Neuronal stem cell (in vitro differentiated cells): ENCODE results near the gene ITGA4. TPM values are rescaled to one million over a fixed set of nuclear protein-coding genes. Genes with fewer than 3 reads are reported as not detected.

Experiments
- DNase-seq: peaks from one replicate; pipeline ENCODE4 v3.0.0-alpha.2; 2013; ENCODE audit warnings: low spot score
- H2AFZ ChIP-seq: one replicate; pipeline ENCODE4 v1.6.1; 2013; ENCODE audit warnings: mild to moderate bottlenecking, low read length, inconsistent platforms
- H2AK5ac ChIP-seq: 2 replicates; pipeline ENCODE4 v1.6.1; 2013; ENCODE audit warnings: low read depth, mild to moderate bottlenecking, inconsistent platforms, low read length, moderate library complexity, mixed read lengths
- H2BK120ac ChIP-seq: 2 replicates; pipeline ENCODE4 v1.6.1; 2013; ENCODE audit warnings: low read depth, mild to moderate bottlenecking, inconsistent platforms, low read length, moderate library complexity, mixed read lengths
- H2BK12ac ChIP-seq: one replicate; pipeline ENCODE4 v1.6.1; 2013; ENCODE audit warnings: low read length, inconsistent platforms
- H2BK15ac ChIP-seq: 2 replicates; pipeline ENCODE4 v1.6.1; 2013; ENCODE audit warnings: mild to moderate bottlenecking, low read length, inconsistent platforms, mixed read lengths
- H2BK5ac ChIP-seq: one replicate; pipeline ENCODE4 v1.6.1; 2013; ENCODE audit warnings: inconsistent platforms, mild to moderate bottlenecking, low read length, moderate library complexity
- H3K14ac ChIP-seq: one replicate; pipeline ENCODE4 v1.6.1; 2013; ENCODE audit warnings: low read length, inconsistent platforms
- H3K18ac ChIP-seq: 2 replicates; pipeline ENCODE4 v1.6.1; 2013; ENCODE audit warnings: low read length, inconsistent platforms
- H3K23ac ChIP-seq: 2 replicates; pipeline ENCODE4 v1.6.1; 2013; ENCODE audit warnings: low read depth, mild to moderate bottlenecking, mixed read lengths, low read length, inconsistent platforms; ENCODE audit not compliant: poor library complexity
- H3K27ac ChIP-seq: replicated peaks from 3 replicates; pipeline ENCODE4 v1.5.1; 2013; ENCODE audit warnings: low read length, inconsistent platforms
- H3K27me3 ChIP-seq, 3 experiments: 2 replicates each; pipeline ENCODE4 v1.6.1; 2013; ENCODE audit warnings: low read length in 3 of 3, mild to moderate bottlenecking in 2 of 3, inconsistent platforms in 1 of 3, low read depth in 1 of 3, mixed read lengths in 1 of 3, moderate library complexity in 1 of 3; ENCODE audit not compliant: control insufficient read depth in 3 of 3, insufficient read depth in 3 of 3
- H3K36me3 ChIP-seq, 2 donors: replicated peaks in 1 of 2; 2 replicates each; pipeline ENCODE4 v1.6.1; 2013; ENCODE audit warnings: low read length in 2 of 2; ENCODE audit not compliant: control insufficient read depth in 2 of 2, insufficient read depth in 2 of 2
- H3K4ac ChIP-seq: 2 replicates; pipeline ENCODE4 v1.6.1; 2013; ENCODE audit warnings: inconsistent platforms, mild to moderate bottlenecking, low read length, moderate library complexity
- H3K4me1 ChIP-seq, 2 donors: 1 replicate in 1 of 2; 2 replicates in 1 of 2; pipeline ENCODE4 v1.6.1; 2013; ENCODE audit warnings: low read length in 2 of 2, low read depth in 1 of 2; ENCODE audit not compliant: control insufficient read depth in 2 of 2, insufficient read depth in 1 of 2
- H3K4me2 ChIP-seq: one replicate; pipeline ENCODE4 v1.6.1; 2013; ENCODE audit warnings: mild to moderate bottlenecking, low read length, inconsistent platforms; ENCODE audit not compliant: insufficient read depth, poor library complexity, severe bottlenecking
- H3K4me3 ChIP-seq, 2 donors: 2 replicates each; pipeline ENCODE4 v1.5.1; 2013; ENCODE audit warnings: low read length in 2 of 2, mild to moderate bottlenecking in 2 of 2, inconsistent platforms in 1 of 2, moderate library complexity in 1 of 2
- H3K79me1 ChIP-seq: one replicate; pipeline ENCODE4 v1.6.1; 2013; ENCODE audit warnings: low read depth, mild to moderate bottlenecking, inconsistent platforms, low read length, moderate library complexity
- H3K9ac ChIP-seq: one replicate; pipeline ENCODE4 v1.6.1; 2013; ENCODE audit warnings: mild to moderate bottlenecking, low read depth, low read length, inconsistent platforms; ENCODE audit not compliant: poor library complexity
- H3K9me3 ChIP-seq, 2 donors: replicated peaks in 1 of 2; 2 replicates each; pipeline versions ENCODE3 to v1.6.1; 2013; ENCODE audit warnings: low read length in 2 of 2, mild to moderate bottlenecking in 2 of 2, inconsistent platforms in 1 of 2, low read depth in 1 of 2, mixed read lengths in 1 of 2, moderate library complexity in 1 of 2; ENCODE audit not compliant: control insufficient read depth in 2 of 2, insufficient read depth in 1 of 2
- H4K8ac ChIP-seq: one replicate; pipeline ENCODE4 v1.6.1; 2013; ENCODE audit warnings: low read depth, mild to moderate bottlenecking, inconsistent platforms, low read length, moderate library complexity
- H4K91ac ChIP-seq: one replicate; pipeline ENCODE4 v1.6.1; 2013; ENCODE audit warnings: low read length, low read depth, mild to moderate bottlenecking, inconsistent platforms; ENCODE audit not compliant: poor library complexity
- WGBS, 2 donors: extraction: QIAGEN DNeasy Blood & Tissue Kit; methylation state at CpG; one replicate each; pipeline ENCODE4 v1.1.7; 2013; ENCODE audit warnings: missing lambda C conversion rate in 2 of 2, mixed read lengths in 1 of 2; ENCODE audit not compliant: insufficient read length in 2 of 2, insufficient replicate concordance in 1 of 2; ENCODE audit errors: extremely low coverage in 2 of 2; 5-methylcytosine and 5-hydroxymethylcytosine counted together
- polyA plus RNA-seq, 2 experiments: library from polyadenylated mRNA; stranded (reverse); fragments of 200-250 nt; gene quantifications; one replicate each; pipeline ENCODE4 v1.2.3, GENCODE V29; 2013

ITGA4 gene
- 1.5 TPM for polyA plus RNA-seq (2013, experiment 1 of 2)
- 1.6 TPM for polyA plus RNA-seq (2013, experiment 2 of 2)

DNA sequence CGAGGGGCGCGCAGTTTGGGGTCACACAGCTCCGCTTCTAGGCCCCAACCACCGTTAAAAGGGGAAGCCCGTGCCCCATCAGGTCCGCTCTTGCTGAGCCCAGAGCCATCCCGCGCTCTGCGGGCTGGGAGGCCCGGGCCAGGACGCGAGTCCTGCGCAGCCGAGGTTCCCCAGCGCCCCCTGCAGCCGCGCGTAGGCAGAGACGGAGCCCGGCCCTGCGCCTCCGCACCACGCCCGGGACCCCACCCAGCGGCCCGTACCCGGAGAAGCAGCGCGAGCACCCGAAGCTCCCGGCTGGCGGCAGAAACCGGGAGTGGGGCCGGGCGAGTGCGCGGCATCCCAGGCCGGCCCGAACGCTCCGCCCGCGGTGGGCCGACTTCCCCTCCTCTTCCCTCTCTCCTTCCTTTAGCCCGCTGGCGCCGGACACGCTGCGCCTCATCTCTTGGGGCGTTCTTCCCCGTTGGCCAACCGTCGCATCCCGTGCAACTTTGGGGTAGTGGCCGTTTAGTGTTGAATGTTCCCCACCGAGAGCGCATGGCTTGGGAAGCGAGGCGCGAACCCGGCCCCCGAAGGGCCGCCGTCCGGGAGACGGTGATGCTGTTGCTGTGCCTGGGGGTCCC lies at the start of gene ITGA4:
Gene ITGA4, plus strand, starts transcription at position 266 of the 620 bp plus-strand sequence. Its CDS starts 269 bp downstream, at position 535.
- Histone ChIP-seq H2BK12ac (peak within 1 kb of the TSS; percentile 82), H2AK5ac (no peak within 1 kb of the TSS), H2BK120ac (peak within 1 kb of the TSS; percentile 97), H3K4me2 (peak within 1 kb of the TSS; percentile 91), H3K18ac (peak within 1 kb of the TSS; percentile 96), H3K36me3 (no peaks in the 10 kb centered on the region), H3K4me3 (peak within 1 kb of the TSS; percentile 56 to 90), H3K27me3 (peaks cover 5 to 32% (median 14%) of the 10 kb centered on the region in 3 experiments), H2AFZ (peak within 1 kb of the TSS; percentile 99), H3K4me1 (peaks cover 2 to 5% of the 10 kb centered on the region in 2 donors), H4K8ac (no peak within 1 kb of the TSS), H3K79me1 (no peaks in the 10 kb centered on the region), H4K91ac (no peak within 1 kb of the TSS), H3K23ac (peak within 1 kb of the TSS; percentile 85), H3K14ac (peak within 1 kb of the TSS; percentile 82), H3K9me3 (no peaks in the 10 kb centered on the region), H3K27ac (no peak within 1 kb of the TSS), H3K4ac (peak within 1 kb of the TSS; percentile 10), H2BK5ac (peak within 1 kb of the TSS; percentile 46), H2BK15ac (peak within 1 kb of the TSS; percentile 46), H3K9ac (peak within 1 kb of the TSS; percentile 90)
- peak; percentile 68 for DNase-seq
- WGBS, 2 donors = no CpG with 5 or more reads among the region's 67 CpGs

DNA sequence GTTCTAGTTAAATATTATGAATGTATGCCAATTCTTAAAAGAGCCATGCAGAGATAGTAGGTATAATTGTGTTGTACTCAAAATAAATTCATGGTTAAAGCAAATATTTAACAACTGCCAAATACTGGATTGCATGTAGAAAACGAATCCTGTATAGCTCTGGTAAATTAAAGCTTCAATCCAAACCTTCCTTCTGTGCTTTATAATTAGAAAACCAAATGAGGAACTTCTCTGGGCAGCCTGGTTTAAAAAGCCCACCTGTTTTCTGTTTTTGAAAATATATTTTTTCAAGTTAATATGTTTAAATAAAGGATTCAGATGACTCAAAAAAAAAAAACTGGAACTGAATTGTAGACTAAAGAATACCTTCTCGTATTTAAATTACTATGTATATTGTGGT lies 48.3 kb upstream of the ITGA4 start:
- H3K36me3 ChIP-seq = no peaks in the 10 kb centered on the region
- no peak for DNase-seq
- H3K18ac ChIP-seq = no peak overlapping the region
- no peak overlapping the region for H3K23ac ChIP-seq
- H2BK5ac ChIP-seq = no peak overlapping the region
- no peak overlapping the region for H4K8ac ChIP-seq
- no CpG with 5 or more reads among the region's 2 CpGs for WGBS, 2 donors
- H3K14ac ChIP-seq = no peak overlapping the region
- no peak overlapping the region for H3K4me3 ChIP-seq
- H3K79me1 ChIP-seq = no peaks in the 10 kb centered on the region
- no peak overlapping the region for H3K4ac ChIP-seq
- no peak overlapping the region for H4K91ac ChIP-seq
- H2BK120ac ChIP-seq = no peak overlapping the region
- H3K4me1 ChIP-seq = peaks cover 3 to 9% of the 10 kb centered on the region in 2 donors
- no peaks in the 10 kb centered on the region for H3K9me3 ChIP-seq
- H3K27ac ChIP-seq = no peak overlapping the region
- no peak overlapping the region for H2BK12ac ChIP-seq
- H3K27me3 ChIP-seq = no peaks in the 10 kb centered on the region
- H2AK5ac ChIP-seq = no peak overlapping the region
- H3K4me2 ChIP-seq = no peak overlapping the region
- no peak overlapping the region for H3K9ac ChIP-seq
- no peak overlapping the region for H2BK15ac ChIP-seq
- H2AFZ ChIP-seq = no peak overlapping the region

DNA sequence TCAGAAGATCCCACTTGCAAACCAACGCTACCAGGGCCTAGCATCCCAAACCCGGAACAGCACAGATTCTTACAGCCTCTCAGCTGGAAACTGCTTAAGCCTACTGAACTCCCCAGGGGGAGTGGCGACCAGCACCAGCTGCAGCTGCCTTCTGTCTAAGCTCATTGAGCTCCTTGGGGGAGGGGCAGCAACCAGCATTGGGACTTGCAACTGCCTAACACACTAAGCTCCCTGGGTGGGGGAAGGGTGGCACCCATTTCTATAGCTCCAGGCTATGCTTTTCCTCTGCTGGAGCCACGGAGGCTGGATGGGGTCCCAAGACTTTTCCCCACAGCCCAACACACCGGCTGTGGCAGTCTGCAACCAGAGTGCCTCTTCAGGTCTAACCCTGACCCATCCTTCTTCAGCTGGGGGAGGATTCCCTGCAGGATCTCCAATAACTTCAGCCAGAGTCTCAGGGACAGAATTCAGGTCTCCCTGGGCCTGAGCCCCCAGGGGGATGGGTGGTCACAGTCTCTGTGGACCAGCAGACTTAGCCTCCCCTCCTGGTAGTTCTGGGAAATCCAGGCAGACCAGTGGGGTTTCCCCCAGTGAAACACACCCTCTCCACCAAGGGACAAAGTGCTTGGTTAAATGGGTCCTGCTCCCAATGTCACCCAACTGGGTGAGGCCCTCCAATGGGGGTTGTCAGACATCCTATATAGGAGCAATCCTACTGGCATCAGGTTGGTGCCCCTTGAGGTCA lies 45.9 kb upstream of the ITGA4 start:
- no peak overlapping the region for H2AK5ac ChIP-seq
- H4K91ac ChIP-seq = no peak overlapping the region
- H2AFZ ChIP-seq = peak overlapping the region; percentile 8
- H3K9me3 ChIP-seq = no peaks in the 10 kb centered on the region
- H3K18ac ChIP-seq = peak overlapping the region; percentile 49
- no peak overlapping the region for H3K14ac ChIP-seq
- H3K4me3 ChIP-seq = no peak overlapping the region
- H3K4me2 ChIP-seq = no peak overlapping the region
- H3K36me3 ChIP-seq = no peaks in the 10 kb centered on the region
- H3K27ac ChIP-seq = peak overlapping the region; percentile 20
- no peak overlapping the region for H2BK12ac ChIP-seq
- H4K8ac ChIP-seq = no peak overlapping the region
- H3K23ac ChIP-seq = no peak overlapping the region
- no peak overlapping the region for H2BK120ac ChIP-seq
- H2BK5ac ChIP-seq = no peak overlapping the region
- DNase-seq = peak; percentile 21
- H3K9ac ChIP-seq = no peak overlapping the region
- H3K4me1 ChIP-seq = peaks cover 3 to 9% of the 10 kb centered on the region in 2 donors
- no peaks in the 10 kb centered on the region for H3K79me1 ChIP-seq
- no peaks in the 10 kb centered on the region for H3K27me3 ChIP-seq
- no peak overlapping the region for H2BK15ac ChIP-seq
- no peak overlapping the region for H3K4ac ChIP-seq
- no CpG with 5 or more reads among the region's 5 CpGs for WGBS, 2 donors

DNA sequence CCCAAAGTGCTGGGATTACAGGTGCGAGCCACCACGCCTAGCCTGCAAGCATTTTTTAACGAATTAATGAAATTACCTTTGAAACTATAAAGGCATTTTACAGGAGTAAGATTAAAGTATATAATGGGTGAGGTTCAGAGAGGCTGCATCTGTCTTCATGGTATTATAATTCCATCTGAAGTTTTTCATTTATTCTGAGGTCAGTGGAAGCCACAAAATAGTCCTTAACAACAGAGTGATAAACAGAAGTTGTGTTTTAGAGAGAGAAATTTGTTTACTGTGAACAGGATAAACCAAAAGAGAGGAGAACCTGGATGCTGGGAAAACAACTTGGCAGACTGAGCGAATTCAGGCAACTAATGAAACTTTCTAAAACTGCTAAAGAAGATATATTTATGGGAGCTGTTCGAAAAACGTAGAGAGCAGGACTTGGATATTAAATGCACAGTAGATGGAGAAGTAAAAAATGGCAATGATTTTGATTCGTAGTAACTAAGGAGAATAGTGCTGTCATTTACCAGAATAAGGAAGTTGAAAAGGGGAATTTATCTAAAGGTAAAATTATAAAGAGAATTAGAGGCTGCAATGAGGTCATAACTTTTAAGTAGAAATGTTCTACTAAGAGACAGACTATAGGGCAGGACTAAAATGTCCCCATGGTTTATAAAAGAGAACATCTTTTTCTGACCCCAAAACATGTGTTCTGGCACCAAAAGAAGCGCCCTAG lies 37.9 kb upstream of the ITGA4 start:
- Histone ChIP-seq H3K36me3 (no peaks in the 10 kb centered on the region), H3K9me3 (no peaks in the 10 kb centered on the region), H4K8ac (no peak overlapping the region), H3K18ac (no peak overlapping the region), H3K14ac (no peak overlapping the region), H2AK5ac (no peak overlapping the region), H3K4me1 (no peaks in the 10 kb centered on the region), H3K4ac (no peak overlapping the region), H3K4me2 (no peak overlapping the region), H4K91ac (no peak overlapping the region), H2BK120ac (no peak overlapping the region), H2BK5ac (no peak overlapping the region), H3K27me3 (no peaks in the 10 kb centered on the region), H3K27ac (no peak overlapping the region), H2AFZ (no peak overlapping the region), H2BK15ac (no peak overlapping the region), H2BK12ac (no peak overlapping the region), H3K9ac (no peak overlapping the region), H3K23ac (no peak overlapping the region), H3K4me3 (no peak overlapping the region), H3K79me1 (no peaks in the 10 kb centered on the region)
- no peak for DNase-seq
- WGBS, 2 donors = no CpG with 5 or more reads among the region's 8 CpGs
